ENCODE measurements around the gene NEK7. TPM values are rescaled to one million over a fixed set of nuclear protein-coding genes. Genes with fewer than 3 reads are reported as not detected.

The NEK7 gene
- total and polyA plus RNA-seq, 2 of the 4 experiments (the other 2 are of a cell fraction): 89.0 to 467 TPM

GRCh38 chr1:198197285-198197684 is 40.5 kb downstream of the NEK7 start:
- peaks cover 27 to 54% of the 10 kb centered on the region in 2 experiments for H3K79me1 ChIP-seq (ENCODE audit: low read depth in 1 of 2, low read length in 2 of 2)
- H2BK5ac ChIP-seq (ENCODE audit: low read depth, low read length, poor library complexity, severe bottlenecking): no peak overlapping the region
- BruUV-seq (replicated peaks): no TSS peak
- H2BK120ac ChIP-seq (ENCODE audit: low read depth, low read length): no peak overlapping the region
- no peak overlapping the region for H3K4ac ChIP-seq (ENCODE audit: low read depth, low read length)
- dilution Hi-C loops (cut with HindIII; ENCODE audit: low sequenced_read_pairs, unreplicated experiment) (no loop called here), intact Hi-C loops (cut with micrococcal nuclease) (loop anchor here (2.0 kb wide), 1 partner anchor 24 kb away; no protein-coding TSS in a partner anchor), in situ Hi-C loops (cut with MboI; ENCODE audit: low sequenced_read_pairs) (no loop called here)
- H3K23ac ChIP-seq (ENCODE audit: low read depth, low read length): no peak overlapping the region
- H3K14ac ChIP-seq (replicated peaks; ENCODE audit: low read depth, low read length): no peak overlapping the region
- no peak overlapping the region for H3K9ac ChIP-seq (ENCODE audit: low read depth, low read length)
- no peak overlapping the region for H4K5ac ChIP-seq (ENCODE audit: low read depth, low read length)
- H3K27me3 ChIP-seq (ENCODE audit: control insufficient read depth, insufficient read depth, low read length): no peaks in the 10 kb centered on the region
- DNase-seq: no peak
- no peak overlapping the region for H4K91ac ChIP-seq (ENCODE audit: insufficient read depth, low read depth, low read length)
- H3K56ac ChIP-seq (ENCODE audit: extremely low read depth, insufficient read depth, low read length): no peak overlapping the region
- H3K9me1 ChIP-seq (ENCODE audit: insufficient read depth, low read length): peaks cover 9% of the 10 kb centered on the region; the same call in 1 of the 2 replicates
- H2AFZ ChIP-seq (replicated peaks; ENCODE audit: low read length, poor library complexity): no peak overlapping the region
- peaks cover 4% of the 10 kb centered on the region for H3K4me1 ChIP-seq (ENCODE audit: control insufficient read depth, insufficient read depth, low read length)
- peak; percentile 58; the same call in 1 of the 2 replicates for TF ChIP-seq MAFK (IDR thresholded peaks at IDR 0.05; ENCODE audit: low read depth, low read length)
- TF ChIP-seq SMC3 (IDR thresholded peaks at IDR 0.05; ENCODE audit: low read depth, low read length): no peak
- no peaks in the 10 kb centered on the region for H3K36me3 ChIP-seq (ENCODE audit: control insufficient read depth, insufficient read depth, low read length)
- H2BK15ac ChIP-seq (ENCODE audit: low read depth, low read length): no peak overlapping the region
- no peak overlapping the region for H3K4me2 ChIP-seq (ENCODE audit: low read depth, low read length)
- no peak overlapping the region for H2AK9ac ChIP-seq (replicated peaks; ENCODE audit: low read depth, low read length, poor library complexity)
- H4K8ac ChIP-seq (ENCODE audit: low read depth in 2 of 2, low read length in 2 of 2): no peak overlapping the region
- H3K18ac ChIP-seq (ENCODE audit: low read depth, low read length): no peak overlapping the region
- ATAC-seq (ENCODE audit: low read depth): no peak
- H3K27ac ChIP-seq (ENCODE audit: insufficient read depth, low read length): no peak overlapping the region
- peaks cover 28% of the 10 kb centered on the region for H4K20me1 ChIP-seq (ENCODE audit: insufficient read depth, low read length)
- no peaks in the 10 kb centered on the region for H3K9me3 ChIP-seq (ENCODE audit: control insufficient read depth, insufficient read depth, low read length)
- WGBS, 2 experiments (ENCODE audit: extremely low coverage in 2 of 2, insufficient read length in 1 of 2): no CpG with 5 or more reads among the region's 1 CpG
- no peak overlapping the region for H2AK5ac ChIP-seq (ENCODE audit: low read depth, low read length)
- ChIA-PET CTCF (no interaction called here), POLR2A (ENCODE audit: unreplicated experiment) (no interaction called here)
- H3K4me3 ChIP-seq (ENCODE audit: insufficient read depth, low read depth, low read length): no peak overlapping the region
- H2BK20ac ChIP-seq (ENCODE audit: low read depth, low read length): no peak overlapping the region
